Neural cell (in vitro differentiated cells): ENCODE results near the gene PABPN1L. TPM values are rescaled to one million over a fixed set of nuclear protein-coding genes. Genes with fewer than 3 reads are reported as not detected.

Experiments used
- H2AFZ ChIP-seq: fragments of 200-600, 300-800 bp; sonication (generic), shearing (Covaris generic); 2 replicates; pipeline ENCODE4 v1.6.0; 2014; ENCODE audit warnings: low read depth, mild to moderate bottlenecking, antibody characterized with exemption, low read length, moderate library complexity
- H3F3A ChIP-seq: fragments of 200-600 bp; shearing (Covaris generic); 2 replicates; pipeline ENCODE4 v1.6.1; 2016; ENCODE audit warnings: mild to moderate bottlenecking, moderate library complexity, mixed read lengths, antibody characterized with exemption, low read length; ENCODE audit not compliant: insufficient read depth, poor library complexity, severe bottlenecking
- H3K27ac ChIP-seq: fragments of 200-600, 300-800 bp; sonication (generic), shearing (Covaris generic); 2 replicates; pipeline ENCODE4 v1.5.1; 2014; ENCODE audit warnings: mild to moderate bottlenecking, low read length, moderate library complexity
- H3K27me3 ChIP-seq: fragments of 300-800, 200-600 bp; sonication (generic), shearing (Covaris generic); 2 replicates; pipeline ENCODE4 v1.6.0; 2014; ENCODE audit warnings: mild to moderate bottlenecking, low read depth, low read length, moderate library complexity; ENCODE audit not compliant: insufficient read depth
- H3K36me3 ChIP-seq: fragments of 300-800, 200-600 bp; sonication (generic), shearing (Covaris generic); 2 replicates; pipeline ENCODE4 v1.5.1; 2014; ENCODE audit warnings: mild to moderate bottlenecking, antibody characterized with exemption, low read length, moderate library complexity; ENCODE audit not compliant: insufficient read depth
- H3K4me2 ChIP-seq: fragments of 300-800, 200-600 bp; sonication (generic), shearing (Covaris generic); 2 replicates; pipeline ENCODE4 v1.6.0; 2014; ENCODE audit warnings: mild to moderate bottlenecking, low read length
- H3K4me3 ChIP-seq: fragments of 300-800, 200-600 bp; sonication (generic), shearing (Covaris generic); 2 replicates; pipeline ENCODE4 v1.5.1; 2014; ENCODE audit warnings: mild to moderate bottlenecking, low read length, moderate library complexity
- H3K79me2 ChIP-seq: fragments of 200-600 bp; shearing (Covaris generic); replicated peaks from 2 replicates; pipeline ENCODE4 v1.6.0; 2014; ENCODE audit warnings: mild to moderate bottlenecking, low read length, moderate library complexity; ENCODE audit not compliant: insufficient read depth
- H3K9ac ChIP-seq: fragments of 300-800, 200-600 bp; sonication (generic), shearing (Covaris generic); 2 replicates; pipeline ENCODE4 v1.6.1; 2016; ENCODE audit warnings: mild to moderate bottlenecking, low read length, mixed read lengths
- H3K9me2 ChIP-seq: fragments of 200-600 bp; shearing (Covaris generic); 2 replicates; pipeline ENCODE4 v1.6.1; 2016; ENCODE audit warnings: mild to moderate bottlenecking, low read length, mixed read lengths; ENCODE audit not compliant: insufficient read depth
- H3K9me3 ChIP-seq: fragments of 200-600, 300-800 bp; sonication (generic), shearing (Covaris generic); 2 replicates; pipeline ENCODE4 v1.6.1; 2016; ENCODE audit warnings: mild to moderate bottlenecking, mixed run types, low read length, moderate library complexity, mixed read lengths
- H4K20me1 ChIP-seq: fragments of 200-600 bp; shearing (Covaris generic); 2 replicates; pipeline ENCODE4 v1.6.1; 2016; ENCODE audit warnings: mild to moderate bottlenecking, mixed run types; ENCODE audit not compliant: insufficient read depth
- EP300 ChIP-seq: fragments of 450-650 bp; conservative IDR thresholded peaks from 2 replicates; pipeline ENCODE4 v1.6.1; 2014; ENCODE audit warnings: antibody characterized with exemption, mild to moderate bottlenecking, moderate library complexity; ENCODE audit not compliant: poor library complexity, severe bottlenecking
- EZH2 ChIP-seq: fragments of 200-600, 300-800 bp; shearing (Covaris generic), sonication (generic); IDR thresholded peaks from 2 replicates; pipeline ENCODE4 v1.6.1; 2014; ENCODE audit warnings: antibody characterized with exemption, low read length, borderline replicate concordance, mild to moderate bottlenecking; ENCODE audit not compliant: insufficient read depth, poor library complexity, severe bottlenecking
- MXI1 ChIP-seq: fragments of 450-650 bp; conservative IDR thresholded peaks from 2 replicates; pipeline ENCODE4 v1.6.1; 2014; ENCODE audit warnings: antibody characterized with exemption, mild to moderate bottlenecking; ENCODE audit not compliant: poor library complexity, severe bottlenecking
- POLR2AphosphoS5 ChIP-seq: IDR thresholded peaks from 2 replicates; pipeline ENCODE4 v1.6.1; 2012
- RAD21 ChIP-seq: fragments of 450-650 bp; conservative IDR thresholded peaks from 2 replicates; pipeline ENCODE4 v1.6.1; 2014; ENCODE audit warnings: antibody characterized with exemption, mild to moderate bottlenecking, moderate library complexity
- SMC3 ChIP-seq: fragments of 450-650 bp; conservative IDR thresholded peaks from 2 replicates; pipeline ENCODE4 v1.6.1; 2014; ENCODE audit warnings: antibody characterized with exemption, mild to moderate bottlenecking, moderate library complexity; ENCODE audit not compliant: poor library complexity
- TAF1 ChIP-seq: IDR thresholded peaks from 2 replicates; pipeline ENCODE4 v1.6.1; 2012; ENCODE audit warnings: low read depth
- polyA plus RNA-seq: library from polyadenylated mRNA; depleted of rRNA; stranded (reverse); fragments of >200 nt; gene quantifications from 2 replicates; pipeline ENCODE4 v1.2.3, GENCODE V29; 2014
- TF ChIP-seq, protein P1 (sequence below): fragments of 450-650 bp; IDR thresholded peaks from 2 replicates; pipeline ENCODE4 v1.5.1; 2014; ENCODE audit warnings: antibody characterized with exemption, mild to moderate bottlenecking, moderate library complexity; ENCODE audit not compliant: poor library complexity, severe bottlenecking
- TF ChIP-seq, protein P2 (sequence below): IDR thresholded peaks from 2 replicates; pipeline ENCODE4 v1.6.1; 2012; ENCODE audit warnings: borderline replicate concordance

Gene PABPN1L
- polyA plus RNA-seq, 1 donor from 2014 or later = 0.20 TPM

DNA sequence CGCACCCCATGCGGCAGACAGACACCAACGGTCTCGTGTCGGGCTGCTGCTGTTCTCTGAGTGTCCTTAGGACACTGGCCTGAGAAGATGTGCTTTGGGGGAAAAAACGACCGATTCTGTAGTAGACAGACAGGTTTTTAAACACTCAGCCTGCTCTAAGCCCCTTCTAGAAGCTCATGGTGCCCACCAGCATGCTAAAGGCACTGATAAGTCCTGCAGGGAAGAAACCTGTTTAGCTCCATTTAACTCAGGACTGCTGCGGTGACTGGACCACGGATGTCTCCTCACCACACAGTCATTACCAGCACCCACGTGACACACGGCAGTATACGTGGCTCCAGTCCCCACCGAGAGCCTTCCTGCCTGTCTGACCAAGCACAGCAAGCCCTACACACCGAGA, 35.7 kb downstream of the PABPN1L start:
- Histone ChIP-seq H4K20me1 (no peaks in the 10 kb centered on the region), H3K79me2 (no peaks in the 10 kb centered on the region)

DNA sequence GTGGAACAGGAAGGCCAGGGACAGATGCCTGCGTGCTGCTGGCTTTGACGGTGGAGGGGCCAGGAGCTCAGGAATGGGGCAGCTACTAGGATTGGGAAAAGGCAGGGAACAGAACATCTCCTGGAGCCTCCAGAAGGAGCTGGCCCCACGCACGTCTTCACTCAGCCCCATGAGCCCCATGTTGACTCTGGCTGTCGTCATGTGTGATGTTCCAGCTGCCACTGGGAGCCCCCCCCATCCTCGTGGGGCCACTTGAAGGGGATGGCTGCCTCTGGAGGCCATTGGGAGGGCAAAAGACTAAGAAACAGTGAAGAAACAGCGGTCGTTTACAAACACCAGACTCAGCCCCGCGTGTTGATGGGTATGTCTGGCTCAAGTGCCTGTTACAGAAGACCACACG, 36.2 kb downstream of the PABPN1L start:
- Histone ChIP-seq H3K9me3 (no peaks in the 10 kb centered on the region), H3K4me2 (no peak overlapping the region), H3K27me3 (no peaks in the 10 kb centered on the region), H3K4me3 (no peak overlapping the region), H4K20me1 (no peaks in the 10 kb centered on the region), H3K9me2 (no peaks in the 10 kb centered on the region), H3K36me3 (no peaks in the 10 kb centered on the region), H2AFZ (no peak overlapping the region), H3F3A (no peaks in the 10 kb centered on the region), H3K79me2 (no peaks in the 10 kb centered on the region), H3K9ac (no peak overlapping the region), H3K27ac (no peak overlapping the region)
- TF ChIP-seq RAD21 (no peak), EZH2 (no peak), MXI1 (no peak), SMC3 (no peak), TAF1 (no peak), EP300 (no peak), POLR2AphosphoS5 (no peak)
- TF ChIP-seq, protein P1, sequence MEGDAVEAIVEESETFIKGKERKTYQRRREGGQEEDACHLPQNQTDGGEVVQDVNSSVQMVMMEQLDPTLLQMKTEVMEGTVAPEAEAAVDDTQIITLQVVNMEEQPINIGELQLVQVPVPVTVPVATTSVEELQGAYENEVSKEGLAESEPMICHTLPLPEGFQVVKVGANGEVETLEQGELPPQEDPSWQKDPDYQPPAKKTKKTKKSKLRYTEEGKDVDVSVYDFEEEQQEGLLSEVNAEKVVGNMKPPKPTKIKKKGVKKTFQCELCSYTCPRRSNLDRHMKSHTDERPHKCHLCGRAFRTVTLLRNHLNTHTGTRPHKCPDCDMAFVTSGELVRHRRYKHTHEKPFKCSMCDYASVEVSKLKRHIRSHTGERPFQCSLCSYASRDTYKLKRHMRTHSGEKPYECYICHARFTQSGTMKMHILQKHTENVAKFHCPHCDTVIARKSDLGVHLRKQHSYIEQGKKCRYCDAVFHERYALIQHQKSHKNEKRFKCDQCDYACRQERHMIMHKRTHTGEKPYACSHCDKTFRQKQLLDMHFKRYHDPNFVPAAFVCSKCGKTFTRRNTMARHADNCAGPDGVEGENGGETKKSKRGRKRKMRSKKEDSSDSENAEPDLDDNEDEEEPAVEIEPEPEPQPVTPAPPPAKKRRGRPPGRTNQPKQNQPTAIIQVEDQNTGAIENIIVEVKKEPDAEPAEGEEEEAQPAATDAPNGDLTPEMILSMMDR = no peak
- TF ChIP-seq, protein P2, sequence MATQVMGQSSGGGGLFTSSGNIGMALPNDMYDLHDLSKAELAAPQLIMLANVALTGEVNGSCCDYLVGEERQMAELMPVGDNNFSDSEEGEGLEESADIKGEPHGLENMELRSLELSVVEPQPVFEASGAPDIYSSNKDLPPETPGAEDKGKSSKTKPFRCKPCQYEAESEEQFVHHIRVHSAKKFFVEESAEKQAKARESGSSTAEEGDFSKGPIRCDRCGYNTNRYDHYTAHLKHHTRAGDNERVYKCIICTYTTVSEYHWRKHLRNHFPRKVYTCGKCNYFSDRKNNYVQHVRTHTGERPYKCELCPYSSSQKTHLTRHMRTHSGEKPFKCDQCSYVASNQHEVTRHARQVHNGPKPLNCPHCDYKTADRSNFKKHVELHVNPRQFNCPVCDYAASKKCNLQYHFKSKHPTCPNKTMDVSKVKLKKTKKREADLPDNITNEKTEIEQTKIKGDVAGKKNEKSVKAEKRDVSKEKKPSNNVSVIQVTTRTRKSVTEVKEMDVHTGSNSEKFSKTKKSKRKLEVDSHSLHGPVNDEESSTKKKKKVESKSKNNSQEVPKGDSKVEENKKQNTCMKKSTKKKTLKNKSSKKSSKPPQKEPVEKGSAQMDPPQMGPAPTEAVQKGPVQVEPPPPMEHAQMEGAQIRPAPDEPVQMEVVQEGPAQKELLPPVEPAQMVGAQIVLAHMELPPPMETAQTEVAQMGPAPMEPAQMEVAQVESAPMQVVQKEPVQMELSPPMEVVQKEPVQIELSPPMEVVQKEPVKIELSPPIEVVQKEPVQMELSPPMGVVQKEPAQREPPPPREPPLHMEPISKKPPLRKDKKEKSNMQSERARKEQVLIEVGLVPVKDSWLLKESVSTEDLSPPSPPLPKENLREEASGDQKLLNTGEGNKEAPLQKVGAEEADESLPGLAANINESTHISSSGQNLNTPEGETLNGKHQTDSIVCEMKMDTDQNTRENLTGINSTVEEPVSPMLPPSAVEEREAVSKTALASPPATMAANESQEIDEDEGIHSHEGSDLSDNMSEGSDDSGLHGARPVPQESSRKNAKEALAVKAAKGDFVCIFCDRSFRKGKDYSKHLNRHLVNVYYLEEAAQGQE = no peak

More for the DNA sequence above, 35.7 kb downstream of the PABPN1L start:
- Histone ChIP-seq H3F3A (no peaks in the 10 kb centered on the region), H3K27me3 (no peaks in the 10 kb centered on the region), H3K9me2 (no peaks in the 10 kb centered on the region), H3K9ac (no peak overlapping the region), H3K27ac (no peak overlapping the region), H2AFZ (no peak overlapping the region), H3K36me3 (no peaks in the 10 kb centered on the region), H3K4me3 (no peak overlapping the region), H3K4me2 (no peak overlapping the region), H3K9me3 (no peaks in the 10 kb centered on the region)
- TF ChIP-seq EP300 = no peak
- TF ChIP-seq TAF1 = no peak
- TF ChIP-seq MXI1 = no peak
- TF ChIP-seq EZH2 = no peak
- TF ChIP-seq POLR2AphosphoS5 = no peak
- TF ChIP-seq, protein P1 = no peak
- TF ChIP-seq, protein P2 = no peak
